IPS-20b (cell line): Measurements from ENCODE around the gene SLCO2A1.

Experiments used
- H3K27ac ChIP-seq: one replicate; pipeline ENCODE4 v1.5.1; 2013; ENCODE audit warnings: low read length
- H3K27me3 ChIP-seq: 2 replicates; pipeline ENCODE4 v1.6.1; 2013; ENCODE audit warnings: mild to moderate bottlenecking, low read length, inconsistent platforms; ENCODE audit not compliant: insufficient read depth
- H3K36me3 ChIP-seq: 2 replicates; pipeline ENCODE4 v1.6.1; 2013; ENCODE audit warnings: low read depth, mild to moderate bottlenecking, inconsistent platforms, low read length, moderate library complexity; ENCODE audit not compliant: insufficient read depth
- H3K4me1 ChIP-seq: 2 replicates; pipeline ENCODE4 v1.6.1; 2013; ENCODE audit warnings: mild to moderate bottlenecking, control low read depth, inconsistent platforms, low read length, moderate library complexity; ENCODE audit not compliant: insufficient read depth
- H3K4me3 ChIP-seq: 2 replicates; pipeline ENCODE4 v1.5.1; 2013; ENCODE audit warnings: mild to moderate bottlenecking, low read length, inconsistent platforms
- H3K9ac ChIP-seq: 2 replicates; pipeline ENCODE4 v1.6.1; 2013; ENCODE audit warnings: low read depth, mild to moderate bottlenecking, inconsistent platforms, low read length, moderate library complexity
- H3K9me3 ChIP-seq: 2 replicates; pipeline ENCODE4 v1.6.1; 2013; ENCODE audit warnings: mild to moderate bottlenecking, low read depth, low read length, inconsistent platforms; ENCODE audit not compliant: insufficient read depth

Gene SLCO2A1

DNA sequence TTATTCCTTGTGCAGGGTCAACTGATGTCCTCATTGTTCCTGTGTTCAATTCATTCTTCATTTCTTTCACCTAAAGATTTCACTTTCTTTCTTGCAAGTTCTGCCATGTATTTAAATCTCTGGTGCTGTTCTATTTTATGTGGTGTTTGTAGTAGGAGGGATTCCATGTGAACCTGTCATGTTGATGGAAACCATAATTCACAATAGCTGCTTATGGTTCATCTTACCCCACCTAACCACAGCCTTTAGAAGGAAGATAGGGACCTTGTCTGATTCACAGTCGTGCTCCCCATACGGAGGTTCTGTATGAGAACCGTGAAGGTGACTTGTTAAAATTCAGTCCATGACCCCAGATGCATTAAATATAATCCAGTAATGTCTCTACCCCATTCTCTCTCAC lies 21.9 kb downstream of the SLCO2A1 start:
- H3K27ac ChIP-seq: no peak overlapping the region
- peaks cover 3% of the 10 kb centered on the region; the same call in 1 of the 2 replicates for H3K9me3 ChIP-seq

DNA sequence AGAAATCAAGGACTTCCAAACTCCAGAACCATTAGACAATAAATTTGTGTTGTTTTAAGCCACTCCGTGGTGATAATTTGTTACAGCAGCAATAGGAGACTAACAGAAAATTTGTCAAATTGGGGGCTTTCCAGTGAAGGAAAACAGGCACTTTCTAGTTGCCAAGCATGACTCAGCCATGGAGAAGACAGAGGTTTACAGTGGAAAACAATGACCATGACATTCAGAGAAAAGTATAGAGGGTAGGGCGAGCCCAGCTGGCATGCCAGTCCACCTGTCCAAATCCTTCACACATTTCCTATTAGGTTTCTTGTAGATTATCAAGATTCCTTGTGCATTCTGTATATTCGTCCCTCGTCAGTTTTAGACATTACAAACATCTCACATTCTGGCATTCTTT lies 24.9 kb downstream of the SLCO2A1 start:
- Histone ChIP-seq H3K9me3 (peaks cover 3% of the 10 kb centered on the region; the same call in 1 of the 2 replicates), H3K4me3 (no peak overlapping the region), H3K27ac (no peak overlapping the region), H3K9ac (no peak overlapping the region), H3K27me3 (peaks cover 7% of the 10 kb centered on the region; the same call in 1 of the 2 replicates), H3K4me1 (no peaks in the 10 kb centered on the region), H3K36me3 (no peaks in the 10 kb centered on the region)

More for the DNA sequence above, 21.9 kb downstream of the SLCO2A1 start:
- H3K9ac ChIP-seq: no peak overlapping the region
- no peak overlapping the region for H3K4me3 ChIP-seq
- no peaks in the 10 kb centered on the region for H3K27me3 ChIP-seq
- H3K36me3 ChIP-seq: no peaks in the 10 kb centered on the region
- H3K4me1 ChIP-seq: no peaks in the 10 kb centered on the region

DNA sequence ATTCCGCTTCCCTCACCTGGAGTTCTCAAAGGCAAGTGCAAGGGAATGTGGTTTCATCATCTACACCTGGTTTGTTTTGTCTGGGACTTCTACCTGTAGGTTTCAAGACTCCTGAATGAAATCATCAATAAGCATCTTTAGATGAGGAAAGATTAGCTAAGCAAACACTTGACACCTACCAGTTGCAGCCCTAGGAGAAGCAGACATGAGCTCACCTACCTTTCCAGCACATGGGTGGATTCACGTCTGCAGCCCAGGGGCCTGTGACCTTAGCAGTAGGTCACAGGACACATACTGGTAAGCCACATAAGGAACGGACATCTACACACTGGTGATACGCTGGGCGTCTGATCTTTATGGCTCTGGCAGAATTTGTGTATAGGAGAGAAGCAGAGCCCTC lies 26.7 kb downstream of the SLCO2A1 start:
- Histone ChIP-seq H3K9ac (no peak overlapping the region), H3K4me3 (no peak overlapping the region), H3K4me1 (no peaks in the 10 kb centered on the region), H3K27ac (no peak overlapping the region), H3K27me3 (peaks cover 24% of the 10 kb centered on the region; the same call in 1 of the 2 replicates), H3K9me3 (peaks cover 3% of the 10 kb centered on the region; the same call in 1 of the 2 replicates), H3K36me3 (no peaks in the 10 kb centered on the region)

DNA sequence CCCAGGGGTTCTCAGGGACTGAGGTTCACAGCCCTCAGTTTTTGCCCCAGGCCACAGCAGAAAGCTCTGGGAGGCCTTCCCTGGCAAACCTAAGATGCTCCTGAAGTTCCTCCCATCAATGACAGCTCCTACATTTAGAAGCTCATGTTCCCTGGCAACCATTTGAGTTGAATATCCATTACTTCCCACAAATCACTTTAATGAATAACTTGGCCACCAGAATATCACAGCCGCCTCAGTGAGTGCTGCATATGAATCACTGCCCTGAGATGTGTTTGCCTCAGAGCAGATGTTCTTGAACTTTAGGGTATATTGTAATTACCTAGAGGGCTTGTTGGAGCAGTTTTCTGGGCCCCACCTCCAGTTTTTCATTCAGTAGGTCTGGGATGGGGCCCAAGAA lies 27.4 kb downstream of the SLCO2A1 start:
- Histone ChIP-seq H3K27me3 (peaks cover 31% of the 10 kb centered on the region; the same call in 1 of the 2 replicates), H3K27ac (no peak overlapping the region), H3K4me1 (no peaks in the 10 kb centered on the region), H3K36me3 (no peaks in the 10 kb centered on the region), H3K4me3 (no peak overlapping the region), H3K9ac (no peak overlapping the region), H3K9me3 (no peaks in the 10 kb centered on the region)

GRCh38 chr3:134001251-134001650 lies 28.5 kb downstream of the SLCO2A1 start:
- Histone ChIP-seq H3K36me3 (no peaks in the 10 kb centered on the region), H3K9ac (no peak overlapping the region), H3K27me3 (peaks cover 42% of the 10 kb centered on the region; the same call in 1 of the 2 replicates), H3K27ac (no peak overlapping the region), H3K9me3 (no peaks in the 10 kb centered on the region), H3K4me3 (no peak overlapping the region), H3K4me1 (no peaks in the 10 kb centered on the region)

GRCh38 chr3:133999891-134000685 lies 29.6 kb downstream of the SLCO2A1 start:
- Histone ChIP-seq H3K9ac (no peak overlapping the region), H3K27ac (no peak overlapping the region), H3K4me3 (no peak overlapping the region), H3K9me3 (no peaks in the 10 kb centered on the region), H3K36me3 (no peaks in the 10 kb centered on the region), H3K27me3 (peaks cover 52% of the 10 kb centered on the region), H3K4me1 (0 out of 2 replicates have a peak, but pooled peaks cover 4% of the 10 kb centered on the region)

- no peak overlapping the region for H3K4me3 ChIP-seq
- H3K9ac ChIP-seq: no peak overlapping the region
These were observed 31.0 kb downstream of the SLCO2A1 start for GRCh38 chr3:133998691-133999241.

DNA sequence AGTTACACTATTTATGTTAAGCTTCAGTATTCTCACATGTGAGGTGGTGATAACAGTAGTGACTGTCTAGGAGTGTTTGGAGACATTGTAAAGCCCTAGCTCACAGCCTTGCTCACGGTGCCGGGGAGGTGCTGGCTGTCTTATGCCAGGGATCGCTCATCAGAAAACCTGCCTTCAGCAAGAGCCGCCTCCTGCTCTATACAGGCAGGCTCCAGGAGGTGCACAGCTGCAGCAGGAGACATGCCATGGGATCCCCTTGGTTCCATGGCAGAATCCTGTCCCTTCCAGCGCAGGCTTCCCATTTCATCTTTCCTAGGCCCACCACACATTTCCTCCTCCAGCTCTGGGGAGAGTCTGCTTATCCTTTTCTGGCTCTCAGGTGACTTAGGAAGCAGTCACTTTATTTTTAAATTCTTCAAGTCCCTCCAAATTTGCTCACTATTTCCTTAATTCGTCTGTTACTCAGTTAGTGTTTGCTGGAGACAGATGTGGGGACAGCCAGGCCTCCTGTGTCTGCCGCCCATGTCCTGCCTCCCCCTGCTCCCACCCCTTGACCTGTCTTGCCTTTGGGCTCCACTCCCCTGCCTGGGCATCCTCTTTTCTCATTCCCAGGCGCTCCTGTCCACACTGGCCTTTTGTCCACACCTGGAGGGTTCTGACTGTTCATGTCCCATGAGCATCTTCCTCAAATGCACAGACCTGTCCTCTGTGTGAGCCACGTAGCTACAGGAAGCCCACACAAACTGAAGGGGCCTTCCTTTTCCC lies 31.7 kb downstream of the SLCO2A1 start:
- Histone ChIP-seq H3K27me3 (peaks cover 66% of the 10 kb centered on the region), H3K4me1 (0 out of 2 replicates have a peak, but pooled peaks cover 4% of the 10 kb centered on the region), H3K27ac (no peak overlapping the region), H3K4me3 (no peak overlapping the region), H3K9me3 (no peaks in the 10 kb centered on the region), H3K9ac (no peak overlapping the region), H3K36me3 (no peaks in the 10 kb centered on the region)

More at GRCh38 chr3:133998691-133999241, 31.0 kb downstream of the SLCO2A1 start:
- Histone ChIP-seq H3K36me3 (no peaks in the 10 kb centered on the region), H3K27me3 (peaks cover 65% of the 10 kb centered on the region), H3K9me3 (no peaks in the 10 kb centered on the region), H3K4me1 (0 out of 2 replicates have a peak, but pooled peaks cover 4% of the 10 kb centered on the region), H3K27ac (no peak overlapping the region)

GRCh38 chr3:133996996-133997395 lies 32.7 kb downstream of the SLCO2A1 start:
- Histone ChIP-seq H3K27ac (no peak overlapping the region), H3K27me3 (peaks cover 66% of the 10 kb centered on the region), H3K4me1 (0 out of 2 replicates have a peak, but pooled peaks cover 4% of the 10 kb centered on the region)

GRCh38 chr3:133996251-133996661 lies 33.5 kb downstream of the SLCO2A1 start:
- Histone ChIP-seq H3K27me3 (peaks cover 66% of the 10 kb centered on the region), H3K27ac (no peak overlapping the region), H3K9me3 (no peaks in the 10 kb centered on the region), H3K36me3 (no peaks in the 10 kb centered on the region), H3K4me3 (no peak overlapping the region), H3K4me1 (0 out of 2 replicates have a peak, but pooled peaks cover 4% of the 10 kb centered on the region), H3K9ac (no peak overlapping the region)

More at GRCh38 chr3:133996996-133997395, 32.7 kb downstream of the SLCO2A1 start:
- Histone ChIP-seq H3K9me3 (no peaks in the 10 kb centered on the region), H3K9ac (no peak overlapping the region), H3K4me3 (no peak overlapping the region), H3K36me3 (no peaks in the 10 kb centered on the region)

DNA sequence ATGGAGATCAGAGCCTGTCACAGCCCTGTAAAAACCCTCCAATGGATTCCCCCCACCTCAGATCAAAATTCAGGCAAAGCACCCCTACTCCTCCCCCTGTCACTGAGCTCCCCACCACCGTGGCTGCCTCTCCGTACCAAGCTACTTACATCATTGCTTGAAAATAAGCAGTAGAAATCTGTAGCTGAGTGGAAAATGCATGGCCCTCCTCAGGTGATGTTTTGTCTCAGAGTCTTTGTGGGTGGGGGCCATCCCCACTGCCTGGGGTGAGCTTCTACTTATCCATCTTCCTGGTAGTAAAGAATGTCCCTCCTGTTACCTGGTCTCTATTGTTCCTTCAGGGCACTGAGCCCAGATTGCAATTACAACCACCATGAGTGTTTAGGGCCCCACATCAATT lies 34.5 kb downstream of the SLCO2A1 start:
- no peak overlapping the region for H3K27ac ChIP-seq
- no peak overlapping the region for H3K9ac ChIP-seq
- no peaks in the 10 kb centered on the region for H3K36me3 ChIP-seq
- 0 out of 2 replicates have a peak, but pooled peaks cover 4% of the 10 kb centered on the region for H3K4me1 ChIP-seq
- H3K4me3 ChIP-seq: no peak overlapping the region
- no peaks in the 10 kb centered on the region for H3K9me3 ChIP-seq
- H3K27me3 ChIP-seq: peaks cover 63% of the 10 kb centered on the region
